KMS-11 (cell line): Measurements from ENCODE around the gene RPL32.

Experiments
- H2AFZ ChIP-seq: fragments of 200-600 bp; sonication (generic); 2 replicates; pipeline ENCODE4 v1.6.1; 2016; ENCODE audit warnings: antibody characterized with exemption, mixed run types, low read depth
- H3K27ac ChIP-seq: fragments of 200-600 bp; sonication (generic); 2 replicates; pipeline ENCODE4 v1.6.1; 2016; ENCODE audit warnings: mild to moderate bottlenecking, mixed run types
- H3K27me3 ChIP-seq: fragments of 200-600 bp; sonication (generic); 2 replicates; pipeline ENCODE4 v1.6.1; 2017; ENCODE audit warnings: mild to moderate bottlenecking, low read depth, mixed run types, moderate library complexity; ENCODE audit not compliant: insufficient read depth
- H3K36me3 ChIP-seq: fragments of 200-600 bp; sonication (generic); 2 replicates; pipeline ENCODE4 v1.6.1; 2017; ENCODE audit warnings: mild to moderate bottlenecking, mixed run types; ENCODE audit not compliant: insufficient read depth
- H3K4me1 ChIP-seq: fragments of 200-600 bp; sonication (generic); 2 replicates; pipeline ENCODE4 v1.6.1; 2016; ENCODE audit warnings: mild to moderate bottlenecking, low read depth, mixed run types; ENCODE audit not compliant: poor library complexity, severe bottlenecking
- H3K4me2 ChIP-seq: fragments of 200-600 bp; sonication (generic); 2 replicates; pipeline ENCODE4 v1.7.0; 2016; ENCODE audit warnings: mild to moderate bottlenecking, mixed run types
- H3K4me3 ChIP-seq: fragments of 200-600 bp; sonication (generic); IDR thresholded peaks from 2 replicates; pipeline ENCODE4 v1.6.1; 2017; ENCODE audit warnings: low read depth, low read length, mixed read lengths; ENCODE audit not compliant: insufficient read depth
- H3K79me2 ChIP-seq: fragments of 200-600 bp; sonication (generic); 2 replicates; pipeline ENCODE4 v1.6.1; 2016; ENCODE audit warnings: low read depth, mixed run types; ENCODE audit not compliant: insufficient read depth
- H3K9ac ChIP-seq: fragments of 200-600 bp; sonication (generic); 2 replicates; pipeline ENCODE4 v1.6.1; 2016; ENCODE audit warnings: mild to moderate bottlenecking, mixed run types
- H4K20me1 ChIP-seq: fragments of 200-600 bp; sonication (generic); 2 replicates; pipeline ENCODE4 v1.6.1; 2016; ENCODE audit warnings: mild to moderate bottlenecking, mixed run types; ENCODE audit not compliant: insufficient read depth
- CTCF ChIP-seq: fragments of 200-600 bp; sonication (generic); conservative IDR thresholded peaks from 2 replicates; pipeline ENCODE4 v1.6.1; 2017; ENCODE audit warnings: low read depth, mild to moderate bottlenecking, antibody characterized with exemption, low read length, moderate library complexity, mixed read lengths

RPL32 gene

GRCh38 chr3:12831301-12831866 is 10.0 kb downstream of the RPL32 start:
- no peak for TF ChIP-seq CTCF
- Histone ChIP-seq H3K4me3 (no peak overlapping the region), H3K27ac (no peak overlapping the region; the same call in 1 of the 2 replicates), H3K4me2 (no peak overlapping the region), H2AFZ (no peak overlapping the region), H3K4me1 (no peaks in the 10 kb centered on the region), H4K20me1 (no peaks in the 10 kb centered on the region), H3K36me3 (peaks cover 2% of the 10 kb centered on the region; the same call in 1 of the 2 replicates), H3K9ac (no peak overlapping the region), H3K79me2 (peaks cover 2% of the 10 kb centered on the region; the same call in 1 of the 2 replicates), H3K27me3 (no peaks in the 10 kb centered on the region)

GRCh38 chr3:12830785-12831156 is 10.6 kb downstream of the RPL32 start:
- Histone ChIP-seq H2AFZ (no peak overlapping the region), H3K79me2 (no peaks in the 10 kb centered on the region), H3K27ac (no peak overlapping the region), H4K20me1 (no peaks in the 10 kb centered on the region), H3K4me2 (no peak overlapping the region), H3K36me3 (no peaks in the 10 kb centered on the region; the same call in 1 of the 2 replicates), H3K4me1 (no peaks in the 10 kb centered on the region), H3K27me3 (no peaks in the 10 kb centered on the region), H3K4me3 (no peak overlapping the region), H3K9ac (no peak overlapping the region)
- 0 out of 2 replicates have a peak, but pooled peaks have one; percentile 12 for TF ChIP-seq CTCF

- H3K79me2 ChIP-seq = no peaks in the 10 kb centered on the region
- no peak overlapping the region for H2AFZ ChIP-seq
- H3K4me3 ChIP-seq = no peak overlapping the region
- H3K27ac ChIP-seq = no peak overlapping the region
- H3K9ac ChIP-seq = no peak overlapping the region
- H3K4me2 ChIP-seq = no peak overlapping the region
- H3K4me1 ChIP-seq = no peaks in the 10 kb centered on the region
- no peaks in the 10 kb centered on the region; the same call in 1 of the 2 replicates for H3K36me3 ChIP-seq
- no peaks in the 10 kb centered on the region for H3K27me3 ChIP-seq
- no peak for TF ChIP-seq CTCF
- H4K20me1 ChIP-seq = no peaks in the 10 kb centered on the region
These were observed 11.2 kb downstream of the RPL32 start for GRCh38 chr3:12829886-12830784.

- Histone ChIP-seq H3K9ac (no peak overlapping the region), H2AFZ (no peak overlapping the region), H3K36me3 (no peaks in the 10 kb centered on the region), H4K20me1 (no peaks in the 10 kb centered on the region), H3K27me3 (no peaks in the 10 kb centered on the region), H3K4me1 (no peaks in the 10 kb centered on the region), H3K4me3 (no peak overlapping the region), H3K27ac (no peak overlapping the region), H3K79me2 (no peaks in the 10 kb centered on the region), H3K4me2 (no peak overlapping the region)
- no peak for TF ChIP-seq CTCF
These were observed 12.0 kb downstream of the RPL32 start for GRCh38 chr3:12829404-12829803.
